Neural progenitor cell (in vitro differentiated cells): Measurements from ENCODE around the gene SLC25A34. TPM values are rescaled to one million over a fixed set of nuclear protein-coding genes. Genes with fewer than 3 reads are reported as not detected.

ENCODE experiments used
- DNase-seq: peaks from one replicate; pipeline ENCODE4 v3.0.0-alpha.2; 2016; ENCODE audit warnings: low spot score
- H2AFZ ChIP-seq: fragments of 200-600 bp; sonication (generic); replicated peaks from 2 replicates; pipeline ENCODE4 v1.6.1; 2016; ENCODE audit warnings: antibody characterized with exemption
- H3F3A ChIP-seq: fragments of 200-600 bp; sonication (generic); 2 replicates; pipeline ENCODE4 v1.6.1; 2016; ENCODE audit warnings: antibody characterized with exemption, low read depth
- H3K27ac ChIP-seq: fragments of 200-600 bp; sonication (generic); 2 replicates; pipeline ENCODE4 v1.5.1; 2016; ENCODE audit warnings: mild to moderate bottlenecking
- H3K27me3 ChIP-seq: fragments of 200-600 bp; sonication (generic); 2 replicates; pipeline ENCODE4 v1.6.1; 2016; ENCODE audit warnings: mild to moderate bottlenecking, moderate library complexity
- H3K36me3 ChIP-seq: fragments of 200-600 bp; sonication (generic); 2 replicates; pipeline ENCODE4 v1.5.1; 2016
- H3K4me1 ChIP-seq: fragments of 200-600 bp; sonication (generic); 2 replicates; pipeline ENCODE4 v1.6.1; 2016; ENCODE audit warnings: mixed run types
- H3K4me2 ChIP-seq: fragments of 200-600 bp; sonication (generic); 2 replicates; pipeline ENCODE4 v1.6.1; 2016
- H3K4me3 ChIP-seq: fragments of 200-600 bp; sonication (generic); 2 replicates; pipeline ENCODE4 v1.5.1; 2016
- H3K79me2 ChIP-seq: fragments of 200-600 bp; sonication (generic); 2 replicates; pipeline ENCODE4 v1.6.1; 2016; ENCODE audit warnings: low read depth
- H3K9ac ChIP-seq: fragments of 200-600 bp; sonication (generic); 2 replicates; pipeline ENCODE4 v1.6.1; 2016
- H3K9me3 ChIP-seq: fragments of 200-600 bp; sonication (generic); 2 replicates; pipeline ENCODE4 v1.5.1; 2016; ENCODE audit warnings: low read depth
- H4K20me1 ChIP-seq: fragments of 200-600 bp; sonication (generic); 2 replicates; pipeline ENCODE4 v1.6.1; 2016; ENCODE audit warnings: low read depth
- H3K27ac Mint-ChIP-seq: 3 replicates; pipeline ENCODE4 v1.8.0; 2021; ENCODE audit warnings: mixed read lengths
- H3K27me3 Mint-ChIP-seq: 2 replicates; pipeline ENCODE4 v1.8.0; 2022; ENCODE audit warnings: low read depth, mild to moderate bottlenecking, inconsistent platforms, moderate library complexity, mixed read lengths; ENCODE audit not compliant: insufficient read depth
- H3K36me3 Mint-ChIP-seq: 3 replicates; pipeline ENCODE4 v1.8.0; 2021; ENCODE audit warnings: mixed read lengths
- H3K4me1 Mint-ChIP-seq: 3 replicates; pipeline ENCODE4 v1.8.0; 2021; ENCODE audit warnings: mixed read lengths
- H3K4me3 Mint-ChIP-seq: 3 replicates; pipeline ENCODE4 v1.8.0; 2021; ENCODE audit warnings: mild to moderate bottlenecking, moderate library complexity, mixed read lengths
- H3K9me3 Mint-ChIP-seq: 3 replicates; pipeline ENCODE4 v1.8.0; 2020; ENCODE audit warnings: mixed read lengths
- EZH2 ChIP-seq: fragments of 200-600 bp; sonication (generic); IDR thresholded peaks from 2 replicates; pipeline ENCODE4 v1.6.1; 2017; ENCODE audit warnings: antibody characterized with exemption, mild to moderate bottlenecking, moderate library complexity
- EZH2phosphoT487 ChIP-seq: fragments of 200-600 bp; sonication (generic); IDR thresholded peaks from 2 replicates; pipeline ENCODE4 v1.6.1; 2017; ENCODE audit warnings: antibody characterized with exemption
- total RNA-seq: library from RNA; depleted of rRNA; stranded (reverse); fragments of >200 nt; gene quantifications from 2 replicates; pipeline ENCODE4 v1.2.3, GENCODE V29; 2015; ENCODE audit warnings: low replicate concordance
- TF ChIP-seq, protein P1 (sequence below): fragments of 200-600 bp; sonication (generic); IDR thresholded peaks from 2 replicates; pipeline ENCODE4 v1.5.1; 2017; ENCODE audit warnings: antibody characterized with exemption, mild to moderate bottlenecking

SLC25A34 gene
- total RNA-seq, 1 donor from 2014 or later, result 0.34 TPM

- Histone ChIP-seq H3K79me2 (no peaks in the 10 kb centered on the region), H3F3A (peaks cover 4% of the 10 kb centered on the region), H4K20me1 (no peaks in the 10 kb centered on the region), H2AFZ (no peak overlapping the region), H3K4me1 (peaks cover 9% of the 10 kb centered on the region), H3K9ac (no peak overlapping the region), H3K4me3 (no peak overlapping the region), H3K36me3 (no peaks in the 10 kb centered on the region), H3K4me2 (no peak overlapping the region), H3K9me3 (no peaks in the 10 kb centered on the region), H3K27me3 (no peaks in the 10 kb centered on the region), H3K27ac (no peak overlapping the region)
- H3K4me3 Mint-ChIP-seq, result no peak overlapping the region
- no peaks in the 10 kb centered on the region for H3K9me3 Mint-ChIP-seq
- H3K36me3 Mint-ChIP-seq, result no peaks in the 10 kb centered on the region
- H3K27ac Mint-ChIP-seq, result peak overlapping the region; percentile 57
- H3K27me3 Mint-ChIP-seq, result peaks cover 2% of the 10 kb centered on the region
- DNase-seq, result no peak
- TF ChIP-seq EZH2 (no peak), EZH2phosphoT487 (no peak)
- TF ChIP-seq, protein P1, sequence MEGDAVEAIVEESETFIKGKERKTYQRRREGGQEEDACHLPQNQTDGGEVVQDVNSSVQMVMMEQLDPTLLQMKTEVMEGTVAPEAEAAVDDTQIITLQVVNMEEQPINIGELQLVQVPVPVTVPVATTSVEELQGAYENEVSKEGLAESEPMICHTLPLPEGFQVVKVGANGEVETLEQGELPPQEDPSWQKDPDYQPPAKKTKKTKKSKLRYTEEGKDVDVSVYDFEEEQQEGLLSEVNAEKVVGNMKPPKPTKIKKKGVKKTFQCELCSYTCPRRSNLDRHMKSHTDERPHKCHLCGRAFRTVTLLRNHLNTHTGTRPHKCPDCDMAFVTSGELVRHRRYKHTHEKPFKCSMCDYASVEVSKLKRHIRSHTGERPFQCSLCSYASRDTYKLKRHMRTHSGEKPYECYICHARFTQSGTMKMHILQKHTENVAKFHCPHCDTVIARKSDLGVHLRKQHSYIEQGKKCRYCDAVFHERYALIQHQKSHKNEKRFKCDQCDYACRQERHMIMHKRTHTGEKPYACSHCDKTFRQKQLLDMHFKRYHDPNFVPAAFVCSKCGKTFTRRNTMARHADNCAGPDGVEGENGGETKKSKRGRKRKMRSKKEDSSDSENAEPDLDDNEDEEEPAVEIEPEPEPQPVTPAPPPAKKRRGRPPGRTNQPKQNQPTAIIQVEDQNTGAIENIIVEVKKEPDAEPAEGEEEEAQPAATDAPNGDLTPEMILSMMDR, result no peak
- peaks cover 7% of the 10 kb centered on the region for H3K4me1 Mint-ChIP-seq
These were observed 8.1 kb downstream of the SLC25A34 start for GRCh38 chr1:15744122-15744679.

GRCh38 chr1:15747378-15747777 is 11.3 kb downstream of the SLC25A34 start:
- Histone ChIP-seq H3K27me3 (no peaks in the 10 kb centered on the region), H3K4me3 (no peak overlapping the region), H3F3A (no peaks in the 10 kb centered on the region), H3K4me1 (no peaks in the 10 kb centered on the region), H2AFZ (no peak overlapping the region), H3K79me2 (no peaks in the 10 kb centered on the region), H4K20me1 (no peaks in the 10 kb centered on the region), H3K9me3 (no peaks in the 10 kb centered on the region), H3K36me3 (no peaks in the 10 kb centered on the region), H3K27ac (no peak overlapping the region), H3K9ac (no peak overlapping the region), H3K4me2 (no peak overlapping the region)
- H3K4me3 Mint-ChIP-seq, result no peak overlapping the region
- no peaks in the 10 kb centered on the region for H3K36me3 Mint-ChIP-seq
- no peaks in the 10 kb centered on the region for H3K9me3 Mint-ChIP-seq
- TF ChIP-seq, protein P1, result no peak
- no peak for TF ChIP-seq EZH2
- no peak for TF ChIP-seq EZH2phosphoT487
- H3K27ac Mint-ChIP-seq, result no peak overlapping the region
- peaks cover 6% of the 10 kb centered on the region for H3K4me1 Mint-ChIP-seq
- no peak for DNase-seq
- H3K27me3 Mint-ChIP-seq, result peaks cover 2% of the 10 kb centered on the region

GRCh38 chr1:15748264-15748663 is 12.2 kb downstream of the SLC25A34 start:
- no peak overlapping the region for H3K4me3 Mint-ChIP-seq
- Histone ChIP-seq H3K27me3 (no peaks in the 10 kb centered on the region), H3K79me2 (no peaks in the 10 kb centered on the region), H3K9ac (no peak overlapping the region), H4K20me1 (no peaks in the 10 kb centered on the region), H3F3A (no peaks in the 10 kb centered on the region), H3K9me3 (no peaks in the 10 kb centered on the region), H3K4me1 (no peaks in the 10 kb centered on the region), H3K27ac (no peak overlapping the region), H3K36me3 (no peaks in the 10 kb centered on the region), H3K4me3 (no peak overlapping the region), H2AFZ (no peak overlapping the region), H3K4me2 (no peak overlapping the region)
- peaks cover 2% of the 10 kb centered on the region for H3K27me3 Mint-ChIP-seq
- TF ChIP-seq EZH2 (no peak), EZH2phosphoT487 (no peak)
- TF ChIP-seq, protein P1, result no peak
- H3K4me1 Mint-ChIP-seq, result peaks cover 6% of the 10 kb centered on the region
- no peak for DNase-seq
- H3K9me3 Mint-ChIP-seq, result no peaks in the 10 kb centered on the region
- no peak overlapping the region for H3K27ac Mint-ChIP-seq
- H3K36me3 Mint-ChIP-seq, result no peaks in the 10 kb centered on the region
